Measurements from ENCODE around the gene TMPRSS7.

TMPRSS7 gene

GRCh38 chr3:112089956-112090886 is 55.7 kb downstream of the TMPRSS7 start:
- Histone ChIP-seq H2AFZ (ENCODE audit: low read depth, low read length, severe bottlenecking) (no peak overlapping the region), H3K79me2 (ENCODE audit: insufficient read depth, low read length) (no peaks in the 10 kb centered on the region), H4K20me1 (ENCODE audit: low read depth, low read length) (no peaks in the 10 kb centered on the region), H3K9me3 (ENCODE audit: insufficient read depth, low read length) (no peaks in the 10 kb centered on the region), H3F3A (ENCODE audit: insufficient read depth) (no peaks in the 10 kb centered on the region), H3K9me2 (replicated peaks; ENCODE audit: insufficient read depth, low read length) (no peaks in the 10 kb centered on the region), H3K27ac (ENCODE audit: low read depth, low read length) (no peak overlapping the region), H3K4me2 (ENCODE audit: low read depth, low read length, poor library complexity, severe bottlenecking) (no peak overlapping the region), H3K9ac (ENCODE audit: low read length) (no peak overlapping the region), H3K36me3 (ENCODE audit: low read length) (0 out of 2 replicates have a peak, but pooled peaks cover 2% of the 10 kb centered on the region), H3K4me3 (ENCODE audit: insufficient read depth, low read length, poor library complexity, severe bottlenecking) (no peak overlapping the region), H3K27me3 (ENCODE audit: low read length) (no peaks in the 10 kb centered on the region)
- TF ChIP-seq EZH2phosphoT487 (conservative IDR thresholded peaks at IDR 0.05; ENCODE audit: low read length) (no peak), CTCF (IDR thresholded peaks at IDR 0.05; ENCODE audit: insufficient read depth, low read length, poor library complexity, severe bottlenecking) (no peak)

GRCh38 chr3:112090887-112091586 is 56.5 kb downstream of the TMPRSS7 start:
- Histone ChIP-seq H3K4me3 (ENCODE audit: insufficient read depth, low read length, poor library complexity, severe bottlenecking) (no peak overlapping the region), H3K9me3 (ENCODE audit: insufficient read depth, low read length) (no peaks in the 10 kb centered on the region), H4K20me1 (ENCODE audit: low read depth, low read length) (no peaks in the 10 kb centered on the region), H2AFZ (ENCODE audit: low read depth, low read length, severe bottlenecking) (no peak overlapping the region), H3K79me2 (ENCODE audit: insufficient read depth, low read length) (no peaks in the 10 kb centered on the region), H3K4me2 (ENCODE audit: low read depth, low read length, poor library complexity, severe bottlenecking) (no peak overlapping the region), H3K9me2 (replicated peaks; ENCODE audit: insufficient read depth, low read length) (no peaks in the 10 kb centered on the region), H3K27ac (ENCODE audit: low read depth, low read length) (no peak overlapping the region), H3K27me3 (ENCODE audit: low read length) (no peaks in the 10 kb centered on the region), H3F3A (ENCODE audit: insufficient read depth) (no peaks in the 10 kb centered on the region), H3K9ac (ENCODE audit: low read length) (no peak overlapping the region), H3K36me3 (ENCODE audit: low read length) (0 out of 2 replicates have a peak, but pooled peaks cover 2% of the 10 kb centered on the region)
- TF ChIP-seq CTCF (IDR thresholded peaks at IDR 0.05; ENCODE audit: insufficient read depth, low read length, poor library complexity, severe bottlenecking) (no peak), EZH2phosphoT487 (conservative IDR thresholded peaks at IDR 0.05; ENCODE audit: low read length) (no peak)

- H3K27ac ChIP-seq (ENCODE audit: low read depth, low read length), result no peak overlapping the region
- H2AFZ ChIP-seq (ENCODE audit: low read depth, low read length, severe bottlenecking), result no peak overlapping the region
- 0 out of 2 replicates have a peak, but pooled peaks cover 2% of the 10 kb centered on the region for H3K36me3 ChIP-seq (ENCODE audit: low read length)
- H3F3A ChIP-seq (ENCODE audit: insufficient read depth), result no peaks in the 10 kb centered on the region
- no peaks in the 10 kb centered on the region for H3K9me2 ChIP-seq (replicated peaks; ENCODE audit: insufficient read depth, low read length)
- no peak overlapping the region for H3K9ac ChIP-seq (ENCODE audit: low read length)
- H3K4me2 ChIP-seq (ENCODE audit: low read depth, low read length, poor library complexity, severe bottlenecking), result no peak overlapping the region
- TF ChIP-seq CTCF (IDR thresholded peaks at IDR 0.05; ENCODE audit: insufficient read depth, low read length, poor library complexity, severe bottlenecking) (no peak), EZH2phosphoT487 (conservative IDR thresholded peaks at IDR 0.05; ENCODE audit: low read length) (no peak)
- no peaks in the 10 kb centered on the region for H3K27me3 ChIP-seq (ENCODE audit: low read length)
- no peak overlapping the region for H3K4me3 ChIP-seq (ENCODE audit: insufficient read depth, low read length, poor library complexity, severe bottlenecking)
- H3K9me3 ChIP-seq (ENCODE audit: insufficient read depth, low read length), result no peaks in the 10 kb centered on the region
- no peaks in the 10 kb centered on the region for H3K79me2 ChIP-seq (ENCODE audit: insufficient read depth, low read length)
- H4K20me1 ChIP-seq (ENCODE audit: low read depth, low read length), result no peaks in the 10 kb centered on the region
Observed at GRCh38 chr3:112092496-112093179, 58.1 kb downstream of the TMPRSS7 start.

All from SU-DHL-6 (cell line).